Stimulated activated CD8-positive, alpha-beta memory T cell treated with anti-CD3 and anti-CD28 coated beads, Interleukin-12 subunit alpha, Interleukin-12 subunit beta, amount 100 ng/mL, for 1 hour (primary cell): ENCODE results near the gene ZNF30.
"Not testable (repeated sequence)": the region's sequence is repeated elsewhere in the genome, so short reads cannot be mapped to it uniquely, and the experiment has no call there.

Experiments
- DNase-seq: peaks from one replicate; pipeline ENCODE4 v3.0.0-alpha.2; 2020; ENCODE audit warnings: low read depth

Gene ZNF30

GRCh38 chr19:34985249-34986022, 58.7 kb downstream of the ZNF30 start:
- DNase-seq, result no peak

- no peak for DNase-seq
These were observed 61.4 kb downstream of the ZNF30 start for GRCh38 chr19:34988119-34988518.

DNA sequence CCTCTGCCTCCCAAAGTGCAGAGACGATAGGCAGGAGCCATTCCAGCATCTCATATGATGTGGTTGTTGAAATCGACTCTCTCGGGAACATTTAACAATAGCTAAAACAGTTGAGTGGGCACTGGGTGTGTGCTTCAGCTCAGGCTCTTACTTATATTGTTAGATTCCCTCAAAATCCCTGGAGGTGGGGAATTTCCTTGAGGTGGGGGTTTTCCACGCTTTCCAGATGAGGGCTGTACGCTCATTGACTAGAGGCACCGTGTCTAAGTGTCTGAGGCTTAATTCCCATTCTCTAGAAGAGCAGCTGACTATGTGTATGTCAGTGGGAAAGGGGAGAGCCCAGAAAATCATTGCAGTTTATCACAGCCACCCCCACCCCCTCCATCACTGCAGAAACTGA, 62.6 kb downstream of the ZNF30 start:
- no peak for DNase-seq

DNA sequence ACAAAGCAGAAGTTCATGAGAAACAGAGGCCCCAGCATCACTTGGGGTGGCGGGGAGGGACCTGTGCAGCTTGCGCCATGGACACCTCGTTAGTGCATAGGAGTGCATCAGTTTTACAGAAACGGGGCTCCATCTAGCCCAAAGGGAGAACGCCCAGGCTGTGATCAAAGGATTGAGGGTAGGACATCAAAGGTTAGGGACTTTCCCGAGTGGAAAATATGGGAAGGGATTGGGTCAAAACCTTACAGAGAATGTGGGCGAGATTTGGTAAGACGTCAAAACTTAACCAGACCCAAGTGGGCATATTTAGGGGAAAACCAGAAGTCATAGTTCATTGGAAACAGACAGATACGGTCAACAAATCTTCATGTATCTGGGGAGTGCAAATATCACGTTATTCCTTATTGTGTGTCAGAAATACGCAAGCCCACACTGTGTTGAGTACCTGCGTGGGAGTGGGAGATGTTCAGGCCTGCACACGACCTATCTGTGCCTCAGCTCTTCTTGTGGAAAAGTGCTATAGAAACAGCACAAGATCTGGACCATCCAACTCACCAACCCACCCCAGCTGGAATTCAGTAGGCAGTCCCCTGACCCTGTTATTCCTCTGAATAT, 64.0 kb downstream of the ZNF30 start:
- no peak for DNase-seq

DNA sequence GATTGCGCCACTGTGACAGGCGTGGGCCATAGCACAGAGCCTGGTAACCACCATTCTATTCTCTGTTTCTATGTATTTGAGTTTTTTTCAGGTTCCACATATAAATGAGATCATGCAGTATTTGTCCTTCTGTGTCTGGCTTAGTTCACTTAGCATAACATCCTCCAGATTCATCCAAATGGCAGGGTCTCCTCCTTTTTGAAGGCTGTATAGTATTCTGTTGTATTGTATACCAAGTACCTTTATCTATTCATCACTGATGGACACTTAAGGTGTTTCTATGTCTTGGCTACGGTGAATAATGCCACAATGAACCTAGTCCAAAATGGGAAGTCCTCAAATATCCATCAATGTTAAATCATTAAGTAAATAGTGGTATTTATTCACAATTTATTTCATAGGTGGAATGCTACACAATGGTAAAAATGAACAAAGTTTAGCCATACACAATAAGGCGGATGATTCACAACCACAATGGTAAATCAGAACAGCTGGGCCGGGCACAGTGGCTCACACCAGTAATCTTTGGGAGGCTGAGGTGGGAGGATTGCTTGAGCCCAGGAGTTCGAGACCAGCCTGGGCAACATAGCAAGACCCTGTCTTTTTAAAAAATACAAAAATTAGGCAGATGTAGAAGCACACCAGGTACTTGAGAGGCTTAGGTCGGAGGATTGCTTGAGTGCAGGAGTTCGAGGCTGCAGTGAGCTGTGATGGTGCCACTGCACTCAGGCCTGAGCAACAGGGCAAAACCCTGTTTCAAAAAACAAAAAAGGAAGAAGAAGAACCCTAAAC, 65.0 kb downstream of the ZNF30 start:
- no peak for DNase-seq

GRCh38 chr19:34992582-34992981, 65.9 kb downstream of the ZNF30 start:
- not testable (repeated sequence) for DNase-seq

DNA sequence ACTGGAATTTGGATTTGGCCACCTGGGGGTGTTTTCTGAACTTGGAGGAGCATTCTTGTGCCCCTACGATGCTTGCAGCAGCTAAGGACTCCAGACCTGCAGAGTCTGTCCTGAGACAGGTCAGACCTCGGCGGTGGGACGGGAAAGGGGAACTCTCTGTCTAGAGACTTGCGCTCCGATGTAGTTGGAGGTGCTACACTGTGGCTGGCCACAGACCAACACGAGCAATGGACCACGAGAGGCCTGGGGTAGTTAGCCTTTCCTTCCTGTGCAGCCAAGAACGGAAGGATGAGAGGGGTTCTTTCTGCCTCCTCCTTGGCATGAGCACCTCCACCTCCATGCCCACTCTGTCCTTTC, 67.6 kb downstream of the ZNF30 start:
- DNase-seq, result no peak
